HG02623 (cell line): ENCODE results near the gene BLOC1S1.
A peak's percentile ranks its signal among the peaks of the same experiment; 100 is the strongest.

Source experiments
- ATAC-seq: cut with Tn5 transposase; IDR thresholded peaks from one replicate; pipeline ENCODE4 v1.9.1; 2021; ENCODE audit warnings: moderate library complexity; ENCODE audit not compliant: unreplicated experiment

The BLOC1S1 gene

GRCh38 chr12:55726971-55727370 lies 11.1 kb downstream of the BLOC1S1 start:
- ATAC-seq, result no peak

DNA sequence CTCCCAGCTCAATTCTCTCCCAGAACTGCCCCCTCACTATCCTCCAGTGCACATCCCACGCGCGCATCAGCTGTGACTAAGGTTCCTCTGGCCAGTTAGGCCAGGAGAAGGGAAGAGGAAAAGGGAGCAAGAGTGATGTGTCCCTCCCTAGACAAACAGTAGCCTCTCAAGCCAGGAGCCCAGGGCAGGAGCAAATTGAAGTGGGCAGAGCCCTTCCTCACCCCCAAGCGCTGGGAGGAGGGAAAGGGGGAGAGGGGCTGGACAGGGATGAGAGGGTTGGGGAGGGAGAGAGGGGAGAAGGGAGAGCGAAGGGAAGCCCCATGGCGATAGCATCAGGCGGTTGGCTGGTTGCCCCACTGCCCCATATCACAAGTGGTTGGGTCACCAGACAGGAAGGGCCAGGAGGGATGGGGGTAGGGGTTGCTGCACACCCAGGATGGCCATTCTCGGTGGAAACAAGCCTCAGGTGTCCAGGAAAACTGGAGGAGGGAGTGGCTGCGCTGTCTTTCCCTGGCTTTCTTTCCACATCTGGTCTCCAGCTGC lies 11.9 kb downstream of the BLOC1S1 start:
- no peak for ATAC-seq

DNA sequence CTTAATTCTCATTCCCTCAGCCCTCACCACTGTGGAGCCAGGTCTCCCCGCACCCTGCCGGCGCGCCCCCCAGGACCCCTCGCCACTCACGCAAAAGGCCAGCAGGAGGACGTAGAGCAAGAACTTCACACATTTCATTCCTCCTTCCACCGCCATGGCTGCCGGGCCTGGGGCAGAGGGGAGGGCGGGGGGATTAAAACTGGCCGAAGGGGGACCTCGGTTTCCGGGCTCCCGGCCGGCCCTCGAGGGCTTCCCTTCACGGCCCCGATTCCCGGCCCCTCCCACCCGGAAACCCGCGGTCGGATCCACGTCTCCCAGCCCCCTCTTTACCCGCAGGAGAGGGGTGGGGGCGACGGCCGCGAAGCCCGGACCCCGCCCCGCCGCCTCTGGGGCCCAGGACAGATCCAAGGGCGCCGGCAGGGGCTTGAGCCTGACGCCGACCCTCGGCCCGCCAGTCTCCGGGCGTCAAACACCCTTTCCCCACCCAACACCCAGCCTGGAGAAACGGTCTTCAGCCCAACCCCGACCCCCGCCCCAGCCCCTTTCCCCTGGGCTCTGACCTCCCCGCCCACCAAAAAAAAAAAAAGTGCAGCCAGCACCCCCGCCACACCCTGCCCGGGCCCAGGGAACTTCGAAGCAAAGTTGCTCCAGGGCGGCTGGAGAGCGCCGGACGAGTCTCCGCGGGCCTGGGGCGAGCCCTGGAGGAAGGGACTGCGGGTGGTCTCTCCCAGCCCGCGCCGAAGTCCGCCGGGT lies 12.5 kb downstream of the BLOC1S1 start:
- ATAC-seq, result peak; percentile 4

- ATAC-seq, result peak; percentile 62
These were observed 13.3 kb downstream of the BLOC1S1 start, which contains the start of gene CD63 for GRCh38 chr12:55728939-55729818. CD63 (minus strand) TSS chr12:55729009; CDS start chr12:55728341, 668 bp downstream.

DNA sequence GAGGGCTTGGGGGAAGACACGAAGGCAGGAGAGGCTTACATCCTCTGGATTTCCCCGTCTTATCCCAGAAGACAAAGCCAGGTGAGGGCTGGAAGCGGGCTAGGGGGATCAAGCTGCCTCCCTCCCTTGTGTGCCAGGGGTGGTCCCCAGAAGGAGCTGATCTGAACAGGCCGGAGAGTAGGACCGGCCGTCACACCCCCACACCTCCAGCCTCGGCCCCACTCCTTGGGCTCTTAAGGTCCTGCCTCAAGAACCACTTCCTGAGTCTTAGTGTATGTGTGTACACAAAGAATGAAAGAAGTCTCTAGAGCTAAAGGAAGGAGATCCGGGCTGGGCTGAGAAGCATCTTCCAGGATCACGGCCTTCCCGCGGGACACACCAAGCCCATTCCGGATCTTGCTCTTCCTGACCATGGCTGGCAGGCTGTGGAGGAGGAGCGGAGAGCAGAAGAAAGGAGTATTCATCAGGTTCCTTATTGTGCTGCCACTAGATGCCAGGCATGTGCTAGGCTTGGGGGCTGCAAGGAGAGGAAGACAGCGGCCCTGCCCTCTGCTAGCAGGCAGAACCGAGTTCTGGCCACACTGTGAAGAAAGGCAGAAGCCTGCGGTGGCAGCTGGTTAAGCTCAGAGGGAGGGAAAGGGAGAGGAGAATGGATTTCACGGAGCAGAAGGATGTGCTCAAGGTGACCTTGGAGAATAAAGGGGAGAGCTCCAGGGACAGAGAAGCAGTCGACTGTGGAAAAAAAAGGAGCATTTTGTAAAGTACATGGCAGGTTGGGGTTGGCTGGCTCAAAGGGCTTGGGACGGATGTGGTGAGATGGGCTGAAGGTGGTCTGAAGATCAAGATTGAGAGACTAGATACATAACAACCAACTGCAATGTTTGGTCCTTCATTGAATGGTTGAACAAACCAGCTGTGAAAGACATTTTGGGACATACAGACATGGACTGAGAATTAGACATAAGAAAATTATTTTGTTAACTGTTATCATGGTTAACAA lies 14.3 kb downstream of the BLOC1S1 start:
- ATAC-seq, result peak; percentile 33

DNA sequence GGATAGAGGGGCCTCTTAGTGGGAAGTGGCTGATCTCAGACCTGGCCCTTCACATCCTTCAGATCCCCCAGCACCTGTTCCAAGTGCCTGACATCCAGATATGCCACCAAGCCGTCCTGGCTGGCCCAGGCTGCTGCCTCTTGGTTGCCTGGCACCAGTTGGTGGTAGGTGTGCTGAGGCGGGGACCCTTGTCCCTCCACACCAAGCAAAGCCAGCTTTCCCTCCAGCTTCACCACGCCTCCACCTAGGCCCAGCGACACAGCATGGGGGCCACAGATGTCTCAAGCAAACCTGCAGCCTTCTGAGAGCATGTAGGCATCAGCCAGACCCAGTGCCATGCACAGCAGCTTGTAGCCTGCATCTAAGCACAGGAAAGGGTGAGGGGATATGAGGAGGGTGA lies 16.4 kb downstream of the BLOC1S1 start:
- no peak for ATAC-seq

DNA sequence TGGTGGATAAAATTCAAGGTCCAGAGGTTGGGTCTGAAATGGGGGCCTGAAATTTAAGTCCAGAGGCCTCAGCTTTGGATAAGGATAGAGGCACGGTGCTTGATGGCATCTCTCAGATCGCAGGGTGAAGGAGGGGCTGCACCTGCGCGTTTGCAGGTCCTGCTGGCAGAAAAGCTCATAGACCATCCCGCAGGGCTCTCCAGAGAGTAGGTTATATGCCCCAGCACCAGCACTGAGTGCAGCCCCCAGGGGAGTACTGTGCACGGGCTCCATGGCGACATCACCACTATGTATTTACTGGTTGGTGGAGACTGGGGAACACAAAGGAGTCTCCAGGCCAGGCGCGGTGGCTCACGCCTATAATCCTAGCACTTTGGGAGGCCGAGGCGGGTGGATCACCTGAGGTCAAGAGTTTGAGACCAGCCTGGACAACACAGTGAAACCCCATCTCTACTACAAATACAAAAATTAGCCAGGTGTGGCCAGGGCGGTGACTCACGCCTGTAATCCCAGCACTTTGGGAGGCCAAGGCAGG lies 17.2 kb downstream of the BLOC1S1 start:
- ATAC-seq, result no peak

GRCh38 chr12:55733858-55734257 lies 18.0 kb downstream of the BLOC1S1 start:
- no peak for ATAC-seq

- ATAC-seq, result no peak
These were observed 18.7 kb downstream of the BLOC1S1 start for GRCh38 chr12:55734595-55734994.

DNA sequence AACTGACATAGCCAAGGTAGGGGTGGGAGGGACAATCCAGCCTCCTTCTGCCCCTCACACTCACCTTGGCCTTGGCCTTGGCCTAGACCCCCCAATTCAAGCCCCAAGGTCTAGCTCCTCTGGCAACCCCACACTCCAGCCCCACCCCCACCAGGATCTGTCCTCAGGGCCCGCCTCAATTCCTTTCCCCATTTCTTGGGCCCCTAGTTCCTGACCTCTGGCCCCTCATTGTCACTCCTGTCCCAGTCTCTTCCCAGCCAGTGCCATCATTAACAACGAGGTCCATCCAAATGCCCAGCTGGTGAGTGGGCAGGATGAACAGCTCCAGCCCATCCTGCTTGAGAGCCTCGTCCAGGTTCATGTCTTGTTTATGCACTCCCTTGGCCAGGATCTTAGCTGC lies 20.2 kb downstream of the BLOC1S1 start:
- no peak for ATAC-seq

GRCh38 chr12:55736780-55737580 lies 21.1 kb downstream of the BLOC1S1 start:
- ATAC-seq, result peak; percentile 27

GRCh38 chr12:55737581-55738122 lies 21.8 kb downstream of the BLOC1S1 start:
- no peak for ATAC-seq

GRCh38 chr12:55738123-55739024 lies 22.5 kb downstream of the BLOC1S1 start:
- ATAC-seq, result peak; percentile 85

DNA sequence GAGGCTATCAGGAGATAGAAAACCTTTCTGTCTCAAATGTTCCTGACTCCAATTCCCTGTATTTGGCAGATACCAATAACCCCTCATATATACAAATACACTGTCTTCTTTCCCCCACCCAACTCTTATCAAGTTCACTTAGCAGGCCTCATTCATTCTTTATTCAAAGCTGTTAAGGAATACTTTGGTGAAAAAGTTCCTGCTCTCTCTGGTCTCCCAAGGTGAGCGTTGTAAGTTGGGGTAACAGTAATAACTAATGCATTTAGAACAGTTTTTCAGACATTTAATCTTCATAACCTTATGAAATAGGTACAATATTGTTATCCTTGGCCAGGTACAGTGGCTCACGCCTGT lies 23.2 kb downstream of the BLOC1S1 start:
- no peak for ATAC-seq

DNA sequence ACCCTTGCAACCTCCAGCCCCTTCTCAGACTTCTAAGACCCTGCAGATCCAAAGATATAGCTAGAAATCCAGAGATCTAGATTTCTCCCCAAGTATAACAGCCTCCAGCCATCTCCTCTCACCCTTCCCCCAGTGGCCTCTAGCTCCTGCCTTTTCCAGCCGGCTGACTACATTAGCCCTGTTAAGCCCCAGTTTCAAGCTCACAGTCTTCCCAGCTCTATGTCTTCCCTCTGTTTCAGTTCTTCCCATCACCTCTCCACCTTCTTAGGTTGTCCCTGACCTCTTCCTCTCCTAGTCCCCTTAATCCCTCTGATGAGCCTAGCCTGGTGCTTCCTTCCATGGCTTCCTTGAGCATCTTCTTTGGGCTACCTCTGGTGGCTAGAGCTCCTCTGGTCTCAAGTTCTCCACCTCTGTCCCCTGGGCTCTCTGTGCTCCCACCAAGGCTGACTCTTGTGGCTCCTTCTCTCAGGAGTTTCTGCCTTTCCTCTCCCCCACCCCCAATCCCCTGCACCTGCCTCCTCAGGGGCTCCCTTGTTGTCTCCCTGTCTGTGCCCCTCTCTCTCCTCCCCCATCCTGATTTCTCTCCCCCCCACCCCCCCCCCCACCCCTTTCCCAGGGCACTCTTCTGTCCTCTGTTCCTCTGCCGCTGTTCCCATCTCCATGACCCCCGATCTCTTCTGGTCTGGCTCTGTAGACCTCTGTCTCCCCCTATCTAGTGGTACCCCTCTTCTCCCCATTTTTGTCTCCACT lies 26.3 kb downstream of the BLOC1S1 start:
- no peak for ATAC-seq

- peak; percentile 36 for ATAC-seq
These were observed 27.0 kb downstream of the BLOC1S1 start, which contains the start of gene GDF11 for GRCh38 chr12:55742719-55743405. GDF11 (plus strand) TSS chr12:55743122; CDS start chr12:55743317, 195 bp downstream.
